ENCODE results near the gene ITLN1.

Gene ITLN1

DNA sequence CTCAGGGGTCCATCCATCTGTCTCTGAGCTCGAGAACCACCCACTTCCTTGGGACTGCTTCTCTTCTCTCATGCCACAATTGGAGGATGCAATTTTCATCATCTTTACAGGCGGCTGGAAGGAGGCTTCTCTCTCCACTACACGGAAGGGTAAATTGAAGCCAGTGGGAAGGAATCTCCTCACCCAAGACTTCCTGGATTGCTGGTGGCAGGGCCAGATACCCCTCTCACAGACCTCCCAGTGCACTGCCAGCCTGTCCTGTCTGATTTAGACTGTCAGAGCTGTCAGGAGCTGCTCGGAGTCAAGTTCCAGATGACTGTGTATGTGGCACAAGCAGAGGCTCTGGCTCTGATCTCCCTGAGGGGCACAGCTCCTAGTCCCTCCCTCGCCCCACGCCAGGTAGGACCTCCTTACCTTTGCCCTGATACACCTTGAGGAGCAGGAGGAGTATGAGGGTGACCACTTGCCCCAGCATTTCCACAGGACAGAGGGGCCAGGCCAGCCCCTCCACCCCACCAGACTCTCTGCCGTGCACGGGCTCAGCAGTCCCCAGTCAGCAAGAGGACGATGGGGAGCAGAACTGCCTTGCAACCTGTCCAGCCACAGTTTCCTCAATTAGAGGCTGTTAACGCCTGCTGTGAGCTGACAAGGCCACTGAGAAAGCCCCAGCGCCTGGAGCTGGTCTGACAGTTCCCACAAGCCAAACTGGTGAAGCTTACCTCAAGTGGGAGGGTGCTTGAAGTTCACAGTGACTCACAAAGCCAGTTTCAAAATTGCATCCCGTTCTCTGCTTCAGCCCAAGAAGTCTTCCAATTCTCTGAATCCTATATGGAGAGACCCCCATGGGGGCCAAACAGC, 22.5 kb downstream of the ITLN1 start, which contains the start of gene CD244:
CD244 (minus strand) TSS at position 685 of the 858 bp plus-strand sequence; CDS start at position 475, 210 bp downstream.
- no peak for DNase-seq (ENCODE audit: low read depth, low spot score)
- TF ChIP-seq, protein P1, sequence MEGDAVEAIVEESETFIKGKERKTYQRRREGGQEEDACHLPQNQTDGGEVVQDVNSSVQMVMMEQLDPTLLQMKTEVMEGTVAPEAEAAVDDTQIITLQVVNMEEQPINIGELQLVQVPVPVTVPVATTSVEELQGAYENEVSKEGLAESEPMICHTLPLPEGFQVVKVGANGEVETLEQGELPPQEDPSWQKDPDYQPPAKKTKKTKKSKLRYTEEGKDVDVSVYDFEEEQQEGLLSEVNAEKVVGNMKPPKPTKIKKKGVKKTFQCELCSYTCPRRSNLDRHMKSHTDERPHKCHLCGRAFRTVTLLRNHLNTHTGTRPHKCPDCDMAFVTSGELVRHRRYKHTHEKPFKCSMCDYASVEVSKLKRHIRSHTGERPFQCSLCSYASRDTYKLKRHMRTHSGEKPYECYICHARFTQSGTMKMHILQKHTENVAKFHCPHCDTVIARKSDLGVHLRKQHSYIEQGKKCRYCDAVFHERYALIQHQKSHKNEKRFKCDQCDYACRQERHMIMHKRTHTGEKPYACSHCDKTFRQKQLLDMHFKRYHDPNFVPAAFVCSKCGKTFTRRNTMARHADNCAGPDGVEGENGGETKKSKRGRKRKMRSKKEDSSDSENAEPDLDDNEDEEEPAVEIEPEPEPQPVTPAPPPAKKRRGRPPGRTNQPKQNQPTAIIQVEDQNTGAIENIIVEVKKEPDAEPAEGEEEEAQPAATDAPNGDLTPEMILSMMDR (IDR thresholded peaks at IDR 0.05; ENCODE audit: insufficient read depth, low read length, missing control alignments), result no peak
- CTCF ChIA-PET, result no interaction called here
- POLR2A ChIA-PET, result no interaction called here
- H3K4me3 ChIP-seq (ENCODE audit: low read depth, low read length), result no peak within 1 kb of the TSS

DNA sequence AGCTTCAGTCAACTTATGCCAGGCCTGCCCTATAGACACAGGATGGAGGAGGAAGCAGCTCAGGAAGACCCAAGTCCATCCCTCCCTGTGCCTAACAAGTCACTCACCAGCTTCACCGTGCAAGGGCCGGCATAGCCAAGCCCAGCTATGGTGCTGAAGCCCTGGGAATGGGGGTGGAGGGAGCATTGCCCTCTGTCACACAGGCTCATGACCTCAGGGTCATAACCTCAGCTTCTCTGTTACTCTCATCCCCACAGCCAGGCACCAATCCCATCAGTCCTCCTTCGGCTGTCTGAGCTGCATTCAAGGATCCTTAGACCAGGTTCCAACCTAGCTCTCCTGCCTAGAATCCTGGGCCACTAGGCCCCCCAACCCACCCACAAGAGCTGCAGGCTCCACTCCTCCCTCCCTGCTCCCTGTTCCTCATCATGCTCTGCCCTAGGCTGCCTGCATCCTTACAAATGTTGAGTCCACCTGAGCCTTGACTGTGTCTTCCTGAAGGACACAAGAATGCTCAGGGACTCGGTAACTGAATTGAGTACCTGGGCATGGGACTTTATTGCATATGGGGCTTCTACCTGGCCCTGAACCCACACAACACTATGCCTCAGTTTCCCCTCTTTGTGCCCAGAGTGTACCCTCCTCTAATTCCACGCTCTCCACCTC, 24.0 kb downstream of the ITLN1 start:
- POLR2A ChIA-PET, result no interaction called here
- CTCF ChIA-PET, result interaction anchor here (0.8 kb wide), 1 partner anchor 24 kb away, joined by 3 read pairs; no protein-coding TSS in a partner anchor
- no peak for DNase-seq (ENCODE audit: low read depth, low spot score)
- no peak overlapping the region for H3K4me3 ChIP-seq (ENCODE audit: low read depth, low read length)
- TF ChIP-seq, protein P1 (IDR thresholded peaks at IDR 0.05; ENCODE audit: insufficient read depth, low read length, missing control alignments), result no peak

DNA sequence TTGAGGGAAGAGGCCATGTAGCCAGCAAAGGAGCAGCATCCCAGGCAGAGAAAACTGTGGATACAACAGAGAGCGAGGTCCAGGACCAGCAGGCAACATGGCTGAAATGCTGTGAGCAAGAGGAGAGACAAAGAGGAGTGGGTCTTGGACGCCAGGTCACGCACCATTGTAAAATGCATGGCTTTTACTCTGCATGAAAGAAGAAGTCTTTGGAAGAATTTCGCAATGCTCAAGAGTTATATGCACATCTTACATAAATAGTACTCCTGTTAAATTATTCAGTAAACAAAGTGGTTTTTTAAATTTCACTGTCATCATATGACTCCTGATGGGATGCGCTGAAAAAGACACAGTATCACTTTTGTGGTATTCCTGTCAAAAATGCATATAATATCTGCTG, 25.8 kb downstream of the ITLN1 start:
- ChIA-PET POLR2A (no interaction called here), CTCF (no interaction called here)
- no peak overlapping the region for H3K4me3 ChIP-seq (ENCODE audit: low read depth, low read length)
- TF ChIP-seq, protein P1 (IDR thresholded peaks at IDR 0.05; ENCODE audit: insufficient read depth, low read length, missing control alignments), result no peak
- DNase-seq (ENCODE audit: low read depth, low spot score), result no peak

DNA sequence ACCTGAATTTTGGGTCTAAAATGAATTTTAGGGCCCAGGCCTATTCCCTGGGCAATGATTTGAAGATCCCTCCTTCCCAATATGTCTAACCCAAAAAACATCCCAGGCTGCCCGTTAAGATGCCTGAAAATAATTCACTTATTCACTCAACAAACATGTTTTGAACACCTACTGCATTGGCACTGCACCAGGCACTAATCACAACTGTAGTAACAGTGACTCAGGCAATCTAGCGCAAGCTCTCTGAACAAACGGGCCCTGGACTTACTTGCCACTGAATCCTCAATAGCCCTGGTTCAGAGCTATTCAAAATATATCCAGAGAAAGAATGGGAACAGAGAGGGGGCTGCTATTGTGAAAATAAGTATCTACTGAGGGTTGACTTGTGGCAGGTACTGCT, 26.5 kb downstream of the ITLN1 start:
- no peak overlapping the region for H3K4me3 ChIP-seq (ENCODE audit: low read depth, low read length)
- DNase-seq (ENCODE audit: low read depth, low spot score), result no peak
- POLR2A ChIA-PET, result no interaction called here
- TF ChIP-seq, protein P1 (IDR thresholded peaks at IDR 0.05; ENCODE audit: insufficient read depth, low read length, missing control alignments), result no peak
- CTCF ChIA-PET, result no interaction called here

DNA sequence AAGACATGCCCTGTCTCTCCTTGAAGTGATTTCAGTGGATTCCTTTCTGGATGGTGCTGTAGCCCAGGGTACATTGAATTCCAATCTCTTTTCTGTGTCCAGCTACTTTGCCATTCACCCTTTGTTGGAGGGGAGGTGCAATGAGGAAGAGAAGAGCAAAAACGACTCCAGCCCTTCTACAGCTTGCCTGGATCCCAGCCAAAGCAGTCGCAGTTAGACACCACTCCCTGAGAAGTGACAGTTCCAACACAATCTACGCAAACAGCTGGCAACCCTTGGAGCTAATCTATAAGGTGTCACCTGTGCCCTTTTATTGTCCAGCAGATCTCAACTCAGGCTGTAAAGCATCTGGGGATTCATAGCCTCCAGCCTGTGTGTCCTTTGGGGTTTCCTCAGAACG, 26.9 kb downstream of the ITLN1 start:
- ChIA-PET CTCF (no interaction called here), POLR2A (no interaction called here)
- H3K4me3 ChIP-seq (ENCODE audit: low read depth, low read length), result no peak overlapping the region
- no peak for DNase-seq (ENCODE audit: low read depth, low spot score)
- TF ChIP-seq, protein P1 (IDR thresholded peaks at IDR 0.05; ENCODE audit: insufficient read depth, low read length, missing control alignments), result no peak

DNA sequence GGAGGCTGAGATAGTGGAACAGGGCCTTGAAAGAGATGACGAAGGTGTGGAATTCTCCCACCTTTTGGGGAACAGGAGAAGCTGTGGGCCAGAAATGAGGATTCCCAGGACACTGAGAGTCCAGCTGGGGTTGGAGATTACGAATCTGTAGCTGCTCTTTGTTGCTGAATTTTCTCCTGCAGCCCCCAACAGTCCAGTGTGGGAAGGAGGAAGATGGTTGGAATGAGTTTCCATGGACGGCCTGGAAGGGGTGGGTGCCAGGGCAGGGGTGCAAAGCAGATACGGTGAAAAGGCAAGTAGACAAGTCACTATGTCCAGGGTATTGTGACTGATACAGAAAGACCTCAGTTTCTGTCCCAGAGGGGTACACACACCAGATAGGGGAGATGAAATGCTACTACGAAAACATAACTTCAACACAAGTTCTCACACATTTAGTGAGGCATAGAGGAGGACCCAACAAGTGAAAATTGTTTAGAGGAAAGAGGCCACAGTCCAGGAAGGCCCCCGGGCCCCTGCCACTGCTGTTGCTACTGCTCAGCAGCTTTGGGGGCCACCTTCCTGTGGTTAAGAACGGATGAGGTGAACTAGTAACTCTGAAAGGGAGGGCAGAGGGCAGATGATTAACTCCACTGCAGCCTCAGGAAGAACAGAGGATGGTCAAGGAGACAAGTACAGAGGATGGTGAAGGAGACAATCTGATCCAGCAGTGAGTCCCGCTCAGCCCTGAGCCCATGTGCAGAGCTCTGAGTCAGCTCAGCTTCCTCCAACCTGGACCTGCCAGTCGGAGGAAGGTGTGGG, 29.6 kb downstream of the ITLN1 start:
- ChIA-PET CTCF (no interaction called here), POLR2A (no interaction called here)
- TF ChIP-seq, protein P1 (IDR thresholded peaks at IDR 0.05; ENCODE audit: insufficient read depth, low read length, missing control alignments), result no peak
- H3K4me3 ChIP-seq (ENCODE audit: low read depth, low read length), result no peak overlapping the region
- DNase-seq (ENCODE audit: low read depth, low spot score), result no peak
